ENCODE measurements around the gene CD248.
A peak's percentile ranks its signal among the peaks of the same experiment; 100 is the strongest.

The CD248 gene

GRCh38 chr11:66340596-66341501 is 24.0 kb upstream of the CD248 start:
- no peak for DNase-seq

DNA sequence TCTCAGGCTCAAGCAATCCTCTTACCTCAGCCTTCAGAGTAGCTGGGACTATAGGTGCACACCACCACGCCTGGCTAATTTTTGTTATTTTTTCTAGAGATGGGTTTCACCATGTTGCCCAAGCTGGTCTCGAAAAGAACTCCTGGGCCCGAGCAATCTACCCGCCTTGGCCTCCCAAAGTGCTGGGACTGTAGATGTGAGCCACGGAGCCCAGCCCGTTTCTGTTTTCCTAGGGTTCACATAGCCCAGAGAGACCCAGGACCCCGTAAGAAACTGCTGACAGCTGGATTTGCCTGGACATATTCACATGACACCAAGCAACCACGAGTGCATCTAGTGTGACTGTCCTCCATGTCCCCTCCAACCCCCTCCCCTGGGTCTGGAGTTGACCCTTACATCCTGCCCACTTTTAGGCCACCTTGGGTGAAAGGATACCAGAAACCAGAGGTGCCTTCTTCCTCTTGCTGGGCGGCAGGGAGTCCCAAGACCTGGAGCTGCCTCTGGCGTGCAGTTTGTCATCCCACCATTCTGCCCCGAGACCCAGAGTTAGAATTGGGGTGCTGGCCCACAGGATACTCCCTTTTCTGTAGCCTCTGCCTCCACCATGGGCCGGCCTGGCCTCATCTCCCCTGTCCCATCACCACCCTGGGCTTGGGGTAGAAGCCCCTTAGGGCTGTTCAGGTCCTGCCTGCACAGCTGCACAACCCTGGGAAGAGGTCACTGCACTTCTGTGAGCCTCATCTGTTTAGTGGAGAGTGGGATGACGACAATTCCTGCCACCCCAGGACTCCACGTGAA is 23.0 kb upstream of the CD248 start:
- DNase-seq, result no peak

DNA sequence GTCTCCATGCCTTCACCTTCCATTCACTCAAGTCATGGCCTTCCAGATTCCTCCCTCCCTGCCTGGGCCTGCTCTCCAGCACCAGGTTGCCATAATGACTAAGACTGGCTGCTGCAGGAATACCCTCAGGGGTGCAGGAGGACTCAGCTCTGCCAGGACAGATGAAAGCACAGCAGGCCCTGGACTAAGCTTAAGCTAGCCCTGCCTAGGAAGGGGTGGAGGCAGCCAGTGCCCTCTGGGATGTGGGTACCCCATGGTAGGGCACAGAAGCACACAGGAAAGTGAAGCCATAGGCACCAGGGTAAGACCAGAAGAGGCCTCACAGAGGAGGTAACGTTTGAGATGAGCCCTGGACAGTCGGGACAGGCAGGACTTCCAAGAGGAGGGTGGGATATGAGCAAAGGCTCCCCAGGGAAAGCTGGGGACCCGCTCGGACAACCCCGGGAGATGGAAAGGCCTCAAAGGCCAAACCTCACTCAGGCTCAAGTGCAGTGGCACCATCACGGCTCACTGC is 22.4 kb upstream of the CD248 start:
- no peak for DNase-seq

DNA sequence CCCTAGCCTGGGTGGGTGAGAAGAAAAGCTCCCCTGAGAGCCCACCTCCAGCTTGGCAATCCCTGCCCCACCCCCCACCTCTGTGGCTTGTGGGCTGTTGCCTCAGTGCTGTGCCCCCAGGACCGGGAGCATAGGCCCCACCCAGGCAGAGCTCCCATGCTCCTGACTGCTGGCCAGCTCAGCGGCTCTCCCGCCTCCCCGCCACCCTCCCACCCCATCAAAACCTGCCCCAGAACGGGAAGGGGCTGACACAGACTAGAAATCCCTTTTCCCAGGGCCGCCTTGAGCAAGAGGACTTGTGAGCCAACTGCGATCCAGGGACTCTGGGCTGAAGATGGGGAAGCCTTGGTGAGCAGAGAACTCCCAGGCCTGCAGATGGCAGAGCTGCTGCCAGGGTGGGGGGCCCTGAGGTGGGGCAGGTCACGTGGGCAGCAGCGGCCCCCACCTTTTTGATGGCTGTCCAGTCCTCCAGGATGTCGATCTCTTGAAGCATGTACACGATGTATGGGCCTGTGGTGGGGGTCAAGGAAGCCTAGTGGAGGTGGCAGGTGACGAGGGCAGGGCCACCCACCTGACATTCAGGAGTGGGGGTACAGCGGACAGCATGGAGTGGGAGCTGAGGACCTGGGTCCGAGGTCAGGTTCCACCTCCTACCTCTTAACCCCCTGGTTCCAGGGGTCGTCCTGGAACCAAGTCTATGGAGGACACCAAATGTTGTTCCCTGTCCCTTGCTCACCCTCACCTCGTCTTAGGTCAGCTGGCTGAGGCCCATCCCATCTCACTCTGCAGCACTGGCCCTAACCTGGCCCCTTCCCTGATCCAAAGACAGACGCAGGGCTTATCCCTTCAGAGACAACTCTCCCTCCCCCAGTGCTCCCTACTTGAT is 21.7 kb upstream of the CD248 start:
- DNase-seq, result no peak

DNA sequence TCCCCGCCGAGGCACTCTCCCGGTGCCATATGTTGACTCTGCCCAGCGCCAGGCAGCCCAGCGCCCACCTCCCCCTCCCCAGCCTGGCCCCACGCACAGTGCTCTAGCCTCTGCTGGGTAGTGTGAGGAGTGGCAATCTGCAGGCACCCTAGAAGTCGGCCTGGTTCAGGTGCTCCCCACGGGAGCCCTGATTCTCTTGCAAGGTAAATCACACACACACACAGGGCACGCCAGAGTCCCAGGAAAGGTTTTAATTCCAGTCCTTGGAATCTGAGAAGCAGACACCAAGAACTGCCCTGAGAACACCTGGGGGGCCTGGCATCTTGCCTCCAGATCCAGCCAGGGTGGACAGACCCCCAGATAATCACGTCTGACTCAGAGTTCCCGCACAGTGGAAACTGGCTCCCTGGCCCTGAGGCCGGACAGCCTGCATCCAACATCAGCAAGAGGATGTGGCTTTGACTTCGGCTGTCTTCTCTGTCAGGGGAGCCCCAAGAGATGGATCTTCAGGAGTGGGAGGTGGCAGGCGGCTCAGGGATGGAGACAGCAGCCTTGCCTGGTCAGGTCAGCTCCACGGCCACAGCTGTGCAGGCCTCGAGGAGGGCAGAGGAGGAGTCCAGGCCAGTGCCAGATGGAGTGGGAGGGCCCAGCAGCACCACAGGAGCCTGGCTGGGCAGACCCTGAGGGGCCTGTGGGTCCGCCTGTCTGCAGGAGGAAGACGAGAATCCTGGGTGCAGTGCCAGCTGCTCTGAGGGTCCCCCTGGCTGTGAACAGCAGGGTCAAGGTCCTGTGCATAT is 20.5 kb upstream of the CD248 start:
- DNase-seq, result no peak

GRCh38 chr11:66336234-66337102 is 19.6 kb upstream of the CD248 start, which contains the start of gene RIN1:
RIN1 (minus strand) TSS chr11:66336434; CDS start chr11:66336402, 32 bp downstream.
- DNase-seq, result peak; percentile 16 to 30

DNA sequence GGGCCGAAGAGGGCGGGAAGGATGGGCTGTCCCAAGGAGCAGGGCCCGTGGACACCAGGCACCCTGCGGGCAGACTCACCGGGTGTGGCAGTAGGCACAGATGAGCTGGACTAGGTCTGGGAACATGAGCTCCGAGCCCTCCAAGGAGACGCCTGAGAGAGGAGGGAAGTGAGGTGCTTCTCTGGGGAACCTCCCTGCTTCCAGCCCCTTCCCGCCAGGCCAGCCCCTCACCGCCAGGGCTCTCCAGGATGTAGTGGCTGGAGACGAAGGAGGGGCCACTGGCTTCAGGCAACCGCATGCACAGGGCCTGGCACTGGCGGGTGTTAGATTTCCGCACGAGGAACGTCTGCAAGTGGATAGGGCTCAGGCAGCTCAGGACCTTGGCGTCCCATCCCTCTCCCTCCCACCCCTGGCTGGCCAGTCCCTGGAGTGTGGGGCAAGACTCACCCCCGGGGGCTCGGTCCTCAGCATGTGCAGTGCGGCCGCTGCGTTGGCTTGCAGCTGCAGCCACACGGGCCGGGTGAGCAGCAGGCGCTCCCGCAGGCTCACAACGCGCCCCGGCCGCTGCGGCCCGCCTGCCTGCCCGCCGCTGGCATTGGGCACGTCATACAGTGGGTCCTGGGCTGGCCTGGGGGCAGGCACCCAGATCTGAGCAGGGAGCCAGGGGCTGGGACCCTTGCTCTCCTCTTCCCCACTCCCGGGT is 18.8 kb upstream of the CD248 start:
- DNase-seq, result no peak

DNA sequence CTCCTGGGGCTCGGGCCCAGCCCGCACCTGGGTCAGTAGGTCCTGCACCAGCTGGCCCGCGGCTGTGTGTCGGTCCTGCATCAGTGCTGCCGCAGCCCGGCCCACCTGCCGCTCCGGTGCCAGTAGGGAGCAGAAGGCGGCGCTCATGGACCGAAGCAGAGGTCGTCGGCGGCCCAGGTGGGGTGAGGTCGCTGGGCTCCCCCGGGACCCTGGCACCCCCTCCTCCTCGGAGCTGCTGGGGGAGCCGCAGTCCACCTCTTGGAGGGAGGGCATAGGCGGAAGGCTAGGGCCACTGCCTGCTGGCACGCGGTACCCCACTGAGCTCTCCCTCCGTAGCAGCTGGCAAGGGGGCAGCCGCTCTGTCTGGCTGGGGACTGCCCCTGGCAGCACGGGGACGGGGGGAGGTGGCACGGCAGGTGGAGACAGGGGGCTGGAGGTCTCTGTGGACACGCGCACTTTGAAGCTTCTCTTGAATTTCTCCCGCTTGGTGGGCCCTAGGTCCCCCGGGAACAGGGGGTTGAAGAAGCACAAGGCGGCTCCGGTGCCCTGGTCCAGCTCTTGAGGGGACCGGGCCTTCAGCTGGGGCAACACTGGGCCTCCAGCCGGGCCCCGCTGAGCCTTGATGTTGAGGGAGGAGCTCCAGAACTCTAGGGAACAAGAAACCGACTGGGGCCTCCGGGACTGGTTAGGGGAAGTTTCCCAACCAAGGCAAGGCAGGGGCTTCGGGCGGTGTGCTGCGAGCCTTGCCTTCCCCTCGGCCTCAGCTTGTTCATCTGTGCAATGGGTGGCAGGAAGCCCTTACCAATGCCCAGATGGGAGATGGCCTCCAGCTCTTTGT is 18.0 kb upstream of the CD248 start:
- DNase-seq, result no peak

DNA sequence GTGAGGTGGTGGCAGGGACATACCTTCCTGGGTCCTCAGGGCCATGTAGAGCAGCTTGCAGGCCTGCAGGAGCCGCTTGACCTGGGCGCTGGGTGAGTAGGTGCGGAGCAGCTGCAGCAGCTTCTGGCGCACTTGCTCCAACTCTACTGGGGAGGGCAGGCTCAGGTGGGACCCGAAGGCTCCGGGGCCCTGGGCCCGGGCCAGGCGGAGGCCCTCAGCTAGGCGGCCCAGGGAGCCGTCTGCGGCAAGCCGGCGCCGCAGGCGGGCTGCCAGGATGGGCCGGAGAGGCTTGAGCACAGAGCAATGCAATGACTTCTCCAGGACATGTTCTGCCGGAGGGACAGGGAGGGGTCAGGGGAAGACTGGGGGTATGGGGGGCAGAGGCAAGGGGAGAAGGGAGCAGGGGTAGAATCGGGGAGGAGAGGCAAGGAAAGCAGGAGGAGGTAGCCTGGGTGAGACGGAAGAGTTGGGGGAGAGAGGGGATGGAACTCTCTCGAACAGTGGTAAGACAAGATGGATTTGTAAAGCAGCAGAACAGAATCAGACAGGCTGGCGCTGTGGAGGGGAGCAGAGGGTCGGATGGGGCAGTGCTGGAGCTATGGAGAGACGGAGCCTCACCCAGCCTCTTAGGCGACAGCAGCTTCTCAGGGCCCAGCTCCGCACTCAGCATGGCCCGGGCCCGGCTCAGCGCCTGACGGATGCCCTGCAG is 17.2 kb upstream of the CD248 start:
- no peak for DNase-seq

- no peak for DNase-seq
Observed at GRCh38 chr11:66333220-66333877, 16.5 kb upstream of the CD248 start.

DNA sequence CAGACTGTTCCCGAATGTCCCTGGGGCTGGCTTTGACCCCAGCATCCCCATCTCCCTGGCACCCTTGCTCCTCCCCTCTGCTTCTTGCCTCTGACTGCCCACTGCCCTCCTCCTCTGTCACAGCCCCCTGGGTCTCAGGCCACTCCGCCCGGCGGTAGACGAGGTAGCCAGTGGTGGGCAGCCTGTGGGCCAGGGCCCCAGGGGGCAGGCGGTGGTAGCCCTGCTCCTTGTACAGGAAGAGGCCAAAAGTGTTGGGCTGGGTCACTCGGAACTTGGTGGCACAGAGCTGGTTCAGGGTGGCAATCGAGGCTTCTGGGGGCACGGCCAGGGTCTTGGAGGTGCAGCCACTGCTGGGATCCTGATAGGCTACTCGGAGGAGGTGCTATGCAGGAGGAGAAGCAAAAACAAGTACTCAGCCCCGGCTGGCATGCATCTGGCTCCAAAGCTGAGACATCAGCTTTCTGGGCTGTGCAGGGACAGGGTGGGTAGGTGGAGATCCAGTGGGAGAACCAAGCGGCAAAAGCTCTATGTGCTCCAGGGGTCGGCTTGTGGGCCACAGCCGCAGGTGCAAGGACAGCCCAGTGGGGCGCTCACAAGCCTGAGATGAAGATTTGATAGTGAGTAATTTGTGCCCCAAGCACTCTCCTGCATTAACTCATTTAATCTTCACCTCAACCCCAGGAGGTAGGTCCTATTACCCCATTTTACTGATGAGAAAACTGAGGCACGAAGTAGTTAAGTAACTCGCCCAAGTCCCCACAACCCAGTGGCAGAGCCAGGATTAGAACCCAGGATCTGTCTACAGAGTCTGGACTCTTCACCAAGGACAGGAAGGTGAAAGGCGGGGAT is 15.8 kb upstream of the CD248 start:
- no peak for DNase-seq

- no peak for DNase-seq
Observed at GRCh38 chr11:66331542-66332370, 14.9 kb upstream of the CD248 start.

DNA sequence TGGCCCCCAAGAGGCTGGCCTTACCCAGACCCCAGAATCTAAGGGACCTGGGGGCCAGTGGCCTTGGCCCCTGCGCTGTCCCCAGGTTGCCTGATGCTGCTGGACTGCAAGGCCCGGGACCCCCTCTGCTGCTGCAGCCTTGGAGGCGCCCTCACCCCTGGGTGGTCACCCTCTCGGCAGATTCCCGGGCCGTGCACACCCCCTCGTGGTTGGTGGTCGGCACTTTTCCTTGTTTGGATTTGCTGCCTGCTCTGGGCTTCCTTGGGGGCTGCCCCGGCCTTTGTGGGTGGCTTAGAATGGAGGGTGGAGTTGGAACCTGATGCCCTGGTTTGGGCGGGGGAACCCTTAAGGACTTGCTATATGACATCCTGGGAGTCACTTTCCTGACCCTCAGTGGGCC is 14.1 kb upstream of the CD248 start:
- DNase-seq, result no peak

- DNase-seq, result no peak
Observed at GRCh38 chr11:66329165-66329673, 12.4 kb upstream of the CD248 start.

GRCh38 chr11:66328302-66329144 is 11.7 kb upstream of the CD248 start:
- DNase-seq, result peak; percentile 72 to 75

All from activated CD4-positive, alpha-beta T cell treated with anti-CD3 and anti-CD28 coated beads, Interleukin-2, amount 50 U/mL, for 4 hours (primary cell).